Ishikawa (cell line): ENCODE measurements around the gene MS4A13.

Experiments used
- CEBPB ChIP-seq: IDR thresholded peaks from 2 replicates; pipeline ENCODE4 v1.6.1; 2012
- CREB1 ChIP-seq: IDR thresholded peaks from 2 replicates; pipeline ENCODE4 v1.6.1; 2012; ENCODE audit warnings: low read depth
- EGR1 ChIP-seq: IDR thresholded peaks from 2 replicates; pipeline ENCODE4 v1.6.1; 2012
- EP300 ChIP-seq: IDR thresholded peaks from 2 replicates; pipeline ENCODE4 v1.6.1; 2012; ENCODE audit warnings: borderline replicate concordance
- FOXM1 ChIP-seq: IDR thresholded peaks from 2 replicates; pipeline ENCODE4 v1.6.1; 2012; ENCODE audit warnings: low read depth, borderline replicate concordance
- NFIC ChIP-seq: IDR thresholded peaks from 2 replicates; pipeline ENCODE4 v1.6.1; 2012
- RAD21 ChIP-seq: IDR thresholded peaks from 2 replicates; pipeline ENCODE4 v1.6.1; 2012; ENCODE audit warnings: low read depth
- REST ChIP-seq: IDR thresholded peaks from 2 replicates; pipeline ENCODE4 v1.6.1; 2012; ENCODE audit warnings: low read depth, mild to moderate bottlenecking
- TAF1 ChIP-seq: IDR thresholded peaks from 2 replicates; pipeline ENCODE4 v1.6.1; 2012; ENCODE audit warnings: low read depth, mild to moderate bottlenecking
- TCF12 ChIP-seq: IDR thresholded peaks from 2 replicates; pipeline ENCODE4 v1.6.1; 2012; ENCODE audit warnings: low read depth
- TEAD4 ChIP-seq: IDR thresholded peaks from 2 replicates; pipeline ENCODE4 v1.6.1; 2012
- YY1 ChIP-seq: IDR thresholded peaks from 2 replicates; pipeline ENCODE4 v1.6.1; 2012; ENCODE audit warnings: low read depth
- ZBTB7A ChIP-seq: IDR thresholded peaks from 2 replicates; pipeline ENCODE4 v1.6.1; 2012; ENCODE audit warnings: low read depth
- TF ChIP-seq, protein P1 (sequence below): IDR thresholded peaks from 2 replicates; pipeline ENCODE4 v1.6.1; 2012
- TF ChIP-seq, protein P2 (sequence below): IDR thresholded peaks from 2 replicates; pipeline ENCODE4 v1.6.1; 2012

The MS4A13 gene

GRCh38 chr11:60528934-60529333 is 13.7 kb downstream of the MS4A13 start:
- TF ChIP-seq FOXM1 (no peak), RAD21 (no peak), TCF12 (no peak), EP300 (no peak), NFIC (no peak), EGR1 (no peak), TAF1 (no peak), CREB1 (no peak), ZBTB7A (no peak), YY1 (no peak)

DNA sequence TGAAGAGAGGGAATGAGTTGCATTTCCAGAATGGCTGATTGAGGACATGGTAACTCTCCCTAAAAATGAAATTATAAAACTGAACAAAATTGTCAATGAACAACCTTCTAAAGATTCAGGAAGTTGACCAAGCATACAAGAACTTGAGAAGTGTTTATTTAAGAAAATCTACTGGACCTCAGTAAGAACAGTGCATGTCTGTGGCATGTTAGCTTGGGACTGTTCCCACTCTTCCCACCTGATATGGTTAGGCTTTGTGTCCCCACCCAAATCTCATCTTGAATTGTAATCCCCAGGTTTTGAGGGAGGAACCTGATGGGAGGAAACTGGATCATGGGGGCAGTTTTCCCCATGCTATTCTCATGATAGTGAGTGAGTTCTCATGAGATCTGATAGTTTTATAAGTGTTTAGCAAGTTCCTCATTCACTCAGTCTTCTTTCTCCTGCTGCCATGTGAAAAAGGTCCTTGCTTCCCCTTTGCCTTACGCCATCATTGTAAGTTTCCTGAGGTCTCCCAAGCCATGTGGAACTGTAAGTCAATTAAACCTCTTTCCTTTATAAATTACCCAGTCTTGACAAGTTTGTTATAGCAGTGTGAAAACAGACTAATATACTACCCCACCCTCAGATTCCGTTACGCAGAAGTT is 15.4 kb downstream of the MS4A13 start:
- TF ChIP-seq TCF12 (no peak), ZBTB7A (no peak), YY1 (no peak)
- TF ChIP-seq, protein P1, sequence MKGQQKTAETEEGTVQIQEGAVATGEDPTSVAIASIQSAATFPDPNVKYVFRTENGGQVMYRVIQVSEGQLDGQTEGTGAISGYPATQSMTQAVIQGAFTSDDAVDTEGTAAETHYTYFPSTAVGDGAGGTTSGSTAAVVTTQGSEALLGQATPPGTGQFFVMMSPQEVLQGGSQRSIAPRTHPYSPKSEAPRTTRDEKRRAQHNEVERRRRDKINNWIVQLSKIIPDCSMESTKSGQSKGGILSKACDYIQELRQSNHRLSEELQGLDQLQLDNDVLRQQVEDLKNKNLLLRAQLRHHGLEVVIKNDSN = no peak

GRCh38 chr11:60544077-60544476 is 28.9 kb downstream of the MS4A13 start:
- TF ChIP-seq EGR1 (no peak), TEAD4 (no peak), NFIC (no peak), EP300 (no peak), ZBTB7A (no peak), TAF1 (no peak), CEBPB (no peak)
- TF ChIP-seq, protein P1 = no peak
- TF ChIP-seq, protein P2, sequence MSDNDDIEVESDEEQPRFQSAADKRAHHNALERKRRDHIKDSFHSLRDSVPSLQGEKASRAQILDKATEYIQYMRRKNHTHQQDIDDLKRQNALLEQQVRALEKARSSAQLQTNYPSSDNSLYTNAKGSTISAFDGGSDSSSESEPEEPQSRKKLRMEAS = no peak

GRCh38 chr11:60561254-60561653 is 46.1 kb downstream of the MS4A13 start:
- TF ChIP-seq RAD21 (no peak), EP300 (no peak), FOXM1 (no peak)
- TF ChIP-seq, protein P1 = no peak

DNA sequence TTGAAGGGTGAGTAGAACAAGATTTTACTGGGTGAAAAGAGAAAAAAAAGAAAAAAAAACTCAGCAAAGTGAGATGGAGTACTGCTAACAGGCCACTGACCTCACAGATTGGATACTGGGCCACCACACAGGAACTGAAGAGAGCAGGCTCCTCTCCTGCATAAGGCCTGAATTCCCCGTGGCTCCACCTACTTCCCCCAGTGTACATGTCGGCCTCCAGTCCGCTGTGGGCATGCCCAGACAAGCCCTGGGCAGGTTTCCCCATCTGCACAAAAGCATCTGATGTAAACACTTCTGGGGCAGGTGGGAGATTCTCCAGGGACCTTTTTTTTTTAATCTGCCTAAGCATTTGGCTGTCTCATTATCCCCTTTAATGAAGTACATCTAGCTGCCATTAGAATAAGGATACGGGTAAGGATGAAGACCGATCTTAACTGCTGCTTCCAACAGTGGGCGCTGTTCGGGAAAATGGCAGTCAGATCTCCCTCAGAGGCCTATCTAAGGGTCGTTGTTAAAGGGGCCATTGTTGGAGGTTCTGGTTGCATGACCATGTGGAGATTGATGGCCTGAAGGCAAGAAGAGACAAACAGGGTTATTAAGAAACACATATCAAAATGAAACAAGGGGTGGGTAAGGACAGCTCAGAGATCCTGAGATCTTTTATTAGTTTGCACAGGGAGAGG is 48.5 kb downstream of the MS4A13 start:
- no peak for TF ChIP-seq RAD21
- TF ChIP-seq, protein P1 = no peak
- TF ChIP-seq ZBTB7A = no peak
- TF ChIP-seq CREB1 = no peak
- TF ChIP-seq TAF1 = no peak
- no peak for TF ChIP-seq TCF12
- TF ChIP-seq EGR1 = no peak
- TF ChIP-seq TEAD4 = no peak

DNA sequence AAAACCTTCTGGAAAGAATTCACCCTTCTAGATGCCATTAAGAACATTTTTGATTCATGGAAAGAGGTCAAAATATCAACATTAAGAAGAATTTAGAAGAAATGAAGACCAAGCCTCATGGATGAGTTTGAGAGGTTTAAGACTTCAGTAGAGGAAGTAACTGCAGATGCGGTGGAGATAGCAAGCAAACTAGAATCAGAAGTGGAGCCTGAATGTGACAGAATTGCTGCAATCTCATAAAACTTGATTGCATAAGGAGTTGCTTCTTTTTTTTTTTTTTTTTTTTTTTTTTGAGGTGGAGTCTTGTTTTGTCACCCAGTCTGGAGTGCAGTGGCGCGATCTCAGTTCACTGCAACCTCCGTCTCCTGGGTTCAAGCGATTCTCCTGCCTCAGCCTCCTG is 51.6 kb downstream of the MS4A13 start:
- TF ChIP-seq FOXM1 (no peak), TAF1 (no peak), YY1 (no peak), CREB1 (no peak)
- TF ChIP-seq, protein P2 = no peak

DNA sequence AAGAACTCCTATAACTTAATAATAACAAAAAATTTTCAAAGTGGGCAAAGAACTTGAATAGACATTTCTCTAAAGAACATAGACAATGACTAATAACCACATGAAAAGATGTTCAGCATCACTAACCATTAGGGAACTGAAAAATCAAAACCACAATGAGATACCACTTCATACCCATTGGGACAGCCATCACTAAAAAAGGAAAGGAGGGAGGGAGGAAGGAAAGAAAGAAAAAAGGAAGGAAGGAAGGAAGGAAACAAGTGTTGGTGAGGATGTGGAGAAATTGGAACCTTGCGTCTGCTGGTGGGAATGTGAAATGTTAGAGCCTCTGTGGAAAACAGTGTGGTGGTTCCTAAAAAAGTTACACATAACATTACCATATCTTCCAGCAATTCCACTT is 55.8 kb downstream of the MS4A13 start:
- TF ChIP-seq TEAD4 = no peak
- TF ChIP-seq YY1 = no peak
- no peak for TF ChIP-seq REST
- no peak for TF ChIP-seq EP300
- no peak for TF ChIP-seq FOXM1
- TF ChIP-seq CEBPB = no peak
